H1 (cell line): ENCODE measurements around the gene RABGGTA. TPM values are rescaled to one million over a fixed set of nuclear protein-coding genes. Genes with fewer than 3 reads are reported as not detected.

Experiments used
- BCL11A ChIP-seq, 2 experiments: IDR thresholded peaks; one replicate each; pipeline ENCODE4 v1.6.1; 2011; ENCODE audit warnings: low read depth in 2 of 2, low read length in 2 of 2, mild to moderate bottlenecking in 2 of 2
- CREB1 ChIP-seq: IDR thresholded peaks from 2 replicates; pipeline ENCODE4 v1.6.1; 2012; ENCODE audit warnings: inconsistent platforms
- EZH2 ChIP-seq: fragments of 200-600 bp; sonication (generic); IDR thresholded peaks from 2 replicates; pipeline ENCODE4 v1.7.1; 2012; ENCODE audit warnings: low read depth, mild to moderate bottlenecking, moderate library complexity, low read length, inconsistent platforms; ENCODE audit not compliant: severe bottlenecking
- RBBP5 ChIP-seq: IDR thresholded peaks from 2 replicates; pipeline ENCODE4 v1.7.1; 2012; ENCODE audit warnings: low read depth, mild to moderate bottlenecking, inconsistent platforms, low read length, moderate library complexity, borderline replicate concordance
- RNF2 ChIP-seq: fragments of 200-900, 300-1000 bp; sonication (generic); IDR thresholded peaks from 2 replicates; pipeline ENCODE4 v1.7.1; 2016; ENCODE audit warnings: borderline replicate concordance, low read depth, mild to moderate bottlenecking, antibody characterized with exemption, low read length; ENCODE audit not compliant: poor library complexity, severe bottlenecking; ENCODE audit errors: missing control alignments
- SIRT6 ChIP-seq: IDR thresholded peaks from one replicate; pipeline ENCODE4 v1.7.1; 2012; ENCODE audit warnings: low read length, inconsistent platforms
- SRF ChIP-seq: IDR thresholded peaks from 2 replicates; pipeline ENCODE4 v1.6.1; 2011; ENCODE audit warnings: mild to moderate bottlenecking, low read depth, low read length, moderate library complexity
- ZNF274 ChIP-seq: IDR thresholded peaks from 2 replicates; pipeline ENCODE4 v1.7.0; 2012; ENCODE audit warnings: low read length, borderline replicate concordance; ENCODE audit errors: extremely low read depth
- polyA plus RNA-seq, 7 experiments: library from polyadenylated mRNA; depleted of rRNA in 3 of 7; stranded (reverse) in 5 of 7; unstranded in 2 of 7; fragments of >200 nt in 5 of 7; fragments of 200-250 nt in 2 of 7; gene quantifications; 1 replicate in 5 of 7; 2 replicates in 1 of 7; 4 replicates in 1 of 7; pipeline versions ENCODE4 v1.2.1 to v1.2.3, GENCODE V29; 2011 to 2013; ENCODE audit warnings: missing spikeins in 2 of 7, mixed read lengths in 2 of 7
- total RNA-seq: library from RNA; stranded (reverse); fragmentation: NEBNext Ultra II Directional; extraction: Animal tissue kit (Norgen Biotek cat#: 25700); gene quantifications from 2 replicates; pipeline ENCODE4 v1.2.1, GENCODE V29; 2021

RABGGTA gene
- total and polyA plus RNA-seq, 2 of the 8 experiments (the other 6 are each of a cell fraction or from before 2014, with no cell fraction given), result 16.0 to 49.8 TPM

DNA sequence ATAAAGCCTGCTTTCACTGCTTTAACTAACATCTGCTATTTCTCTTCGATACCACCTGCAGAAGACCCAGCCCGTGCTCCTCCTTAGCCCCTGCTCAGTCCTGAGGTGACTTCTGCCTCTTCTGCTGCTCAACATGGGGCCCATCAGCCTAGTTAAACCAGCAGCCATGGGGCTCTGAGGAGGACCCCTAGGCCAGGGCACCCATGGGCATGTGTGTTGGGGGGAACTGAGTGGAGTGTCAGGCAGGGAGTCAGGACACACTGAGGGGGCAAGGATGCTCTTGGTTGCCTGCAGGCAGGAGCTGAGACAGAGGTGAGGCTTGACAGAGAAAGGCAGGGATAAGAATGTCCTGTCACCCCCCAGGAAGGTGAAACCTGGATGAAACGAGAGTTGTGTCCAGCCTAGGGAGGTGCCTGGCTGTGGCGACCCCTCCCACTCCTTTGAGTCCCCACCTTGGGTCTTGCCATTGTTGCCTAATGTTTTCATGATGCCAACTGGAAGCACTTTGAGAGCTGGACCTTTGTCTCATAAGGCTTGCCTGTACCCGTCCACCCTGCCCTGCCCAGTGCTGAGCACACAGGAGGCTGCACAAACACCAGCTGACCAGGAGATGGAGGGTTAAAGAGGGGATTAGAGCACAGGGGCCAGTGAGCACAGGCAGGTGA lies 12.5 kb upstream of the RABGGTA start (continued):
- TF ChIP-seq BCL11A (IDR thresholded peaks at IDR 0.05; ENCODE audit: low read depth in 2 of 2, low read length in 2 of 2) (no peak), SRF (no peak), RBBP5 (no peak), RNF2 (no peak), CREB1 (no peak), SIRT6 (no peak), EZH2 (no peak), ZNF274 (no peak)
